ENCODE data around the gene PTPRM. TPM values are rescaled to one million over a fixed set of nuclear protein-coding genes. Genes with fewer than 3 reads are reported as not detected.

PTPRM gene
- polyA plus RNA-seq, 1 of the 3 experiments (the other 2 are of a cell fraction) = 16.0 TPM

GRCh38 chr18:8381821-8382459, 814.8 kb downstream of the PTPRM start (continued):
- no peak for TF ChIP-seq CTCF (IDR thresholded peaks at IDR 0.05)
- no peak for TF ChIP-seq MXI1 (IDR thresholded peaks at IDR 0.05; ENCODE audit: low read depth, low read length)

- DNase-seq = no peak
- Histone ChIP-seq H3K27ac (ENCODE audit: low read depth in 2 of 2, low read length in 1 of 2) (no peak overlapping the region), H4K20me1 (ENCODE audit: insufficient read depth) (no peaks in the 10 kb centered on the region), H3K4me1 (ENCODE audit: control insufficient read depth in 1 of 2, insufficient read depth in 2 of 2, low read depth in 1 of 2, low read length in 1 of 2) (peaks cover 0 to 6% of the 10 kb centered on the region in 2 experiments; a peak in 1 of 4 replicates), H3K4me3 (ENCODE audit: low read depth in 2 of 2, low read length in 1 of 2) (no peak overlapping the region), H3K4me2 (no peak overlapping the region), H3K9me2 (no peaks in the 10 kb centered on the region), H3K36me3 (replicated peaks in 1 of 2; ENCODE audit: control insufficient read depth in 1 of 2, insufficient read depth in 2 of 2, low read length in 1 of 2) (no peaks in the 10 kb centered on the region), H3F3A (replicated peaks; ENCODE audit: insufficient read depth) (no peaks in the 10 kb centered on the region), H2AFZ (ENCODE audit: low read depth) (no peak overlapping the region), H3K27me3 (ENCODE audit: insufficient read depth) (no peaks in the 10 kb centered on the region), H3K9me3 (no peaks in the 10 kb centered on the region), H3K9ac (no peak overlapping the region), H3K79me2 (ENCODE audit: insufficient read depth) (no peaks in the 10 kb centered on the region)
- 100% methylated on average over 2 of the region's 4 CpGs for WGBS (ENCODE audit: low lambda C conversion rate)
- ChIA-PET CTCF (no interaction called here), POLR2A (no interaction called here)
- TF ChIP-seq USF2 (IDR thresholded peaks at IDR 0.05; ENCODE audit: borderline replicate concordance, low read depth, low read length) (no peak), CHD2 (IDR thresholded peaks at IDR 0.05; ENCODE audit: low read length, partially characterized antibody) (no peak), JUND (IDR thresholded peaks at IDR 0.05) (no peak), PBX3 (IDR thresholded peaks at IDR 0.05) (no peak), TAF1 (IDR thresholded peaks at IDR 0.05; ENCODE audit: borderline replicate concordance, low read depth, low read length) (no peak), MXI1 (IDR thresholded peaks at IDR 0.05; ENCODE audit: low read depth, low read length) (no peak), TEAD4 (IDR thresholded peaks at IDR 0.05; ENCODE audit: borderline replicate concordance, insufficient read depth) (no peak), NRF1 (IDR thresholded peaks at IDR 0.05; ENCODE audit: low read depth, low read length) (no peak), IRF3 (IDR thresholded peaks at IDR 0.05; ENCODE audit: low read depth, low read length) (no peak), NFIC (IDR thresholded peaks at IDR 0.05; ENCODE audit: borderline replicate concordance) (no peak), FOSL2 (IDR thresholded peaks at IDR 0.05; ENCODE audit: borderline replicate concordance, low read depth) (no peak), RCOR1 (IDR thresholded peaks at IDR 0.05; ENCODE audit: low read length) (no peak), EZH2phosphoT487 (IDR thresholded peaks at IDR 0.05; ENCODE audit: borderline replicate concordance, low read depth) (no peak), SMC3 (IDR thresholded peaks at IDR 0.05; ENCODE audit: low read depth, low read length) (no peak), EP300 (IDR thresholded peaks at IDR 0.05; ENCODE audit: borderline replicate concordance in 1 of 2, low read depth in 1 of 2, low read length in 1 of 2) (no peak), MEF2A (IDR thresholded peaks at IDR 0.05; ENCODE audit: borderline replicate concordance, low read depth) (no peak), FOXM1 (IDR thresholded peaks at IDR 0.05; ENCODE audit: low read depth) (no peak), GATA2 (CRISPR knock-in tag; IDR thresholded peaks at IDR 0.05) (no peak), TCF12 (IDR thresholded peaks at IDR 0.05) (no peak)
Observed at GRCh38 chr18:8385400-8385799, 818.3 kb downstream of the PTPRM start.
